Endothelial cell of umbilical vein (primary cell): ENCODE measurements around the gene ARHGEF28. TPM values are rescaled to one million over a fixed set of nuclear protein-coding genes. Genes with fewer than 3 reads are reported as not detected.

Experiments used
- BruUV-seq: library from RNA; stranded (reverse); fragments of 400-500 nt; replicated peaks from 2 replicates; lab custom pipeline; 2021; lab: Mats Ljungman, UMichigan
- CTCF ChIA-PET: fragments of 300-600, 350-600 bp; sonication (Branson Sonifier 250); formaldehyde crosslinking; loops from one replicate; lab custom pipeline; 2021; ENCODE audit warnings: antibody characterized with exemption, inconsistent platforms; lab: Charles Lee
- POLR2A ChIA-PET: fragments of 300-600, 350-600 bp; sonication (Branson Sonifier 250); formaldehyde crosslinking; loops from one replicate; lab custom pipeline; 2021; ENCODE audit warnings: antibody characterized with exemption, inconsistent platforms; lab: Charles Lee
- DNase-seq: peaks from one replicate; pipeline ENCODE4 v3.0.0-alpha.2; 2011; ENCODE audit warnings: low read depth, low spot score
- FAIRE-seq: peaks from 2 replicates; lab custom pipeline; 2011; peaks lifted over from hg19 to GRCh38; lab: Jason Lieb, UNC
- H2AFZ ChIP-seq: 2 replicates; pipeline ENCODE4 v1.6.0; 2012; ENCODE audit warnings: low read depth, low read length, control low read depth, inconsistent platforms
- H3K27ac ChIP-seq: 2 replicates; pipeline ENCODE4 v1.5.1; 2011; ENCODE audit warnings: low read depth, mild to moderate bottlenecking, control low read depth, low read length, moderate library complexity; ENCODE audit not compliant: insufficient read depth
- H3K27me3 ChIP-seq, 2 experiments: 2 replicates each; pipeline versions ENCODE4 v1.6.0 to v1.6.1; 2011; ENCODE audit warnings: low read length in 2 of 2, mixed read lengths in 1 of 2; ENCODE audit not compliant: control insufficient read depth in 2 of 2, insufficient read depth in 2 of 2
- H3K36me3 ChIP-seq, 2 experiments: 2 replicates in 1 of 2; 3 replicates in 1 of 2; pipeline ENCODE4 v1.5.1; 2011; ENCODE audit warnings: low read length in 2 of 2, mild to moderate bottlenecking in 1 of 2, moderate library complexity in 1 of 2; ENCODE audit not compliant: control insufficient read depth in 2 of 2, insufficient read depth in 2 of 2; ENCODE audit errors: extremely low read depth in 1 of 2
- H3K4me1 ChIP-seq: 3 replicates; pipeline ENCODE4 v1.5.1; 2011; ENCODE audit warnings: mild to moderate bottlenecking, low read length; ENCODE audit not compliant: control insufficient read depth, insufficient read depth; ENCODE audit errors: extremely low read depth
- H3K4me2 ChIP-seq: 2 replicates; pipeline ENCODE4 v1.6.1; 2011; ENCODE audit warnings: low read length, control low read depth, mixed read lengths; ENCODE audit not compliant: insufficient read depth
- H3K4me3 ChIP-seq, 3 experiments: fragments of 200-600 bp in 1 of 3; sonication (generic), shearing (Covaris generic) in 1 of 3; replicated peaks in 1 of 3; 2 replicates each; pipeline ENCODE4 v1.5.1; 2011 to 2016; ENCODE audit warnings: control low read depth in 3 of 3, low read length in 3 of 3, mild to moderate bottlenecking in 2 of 3, inconsistent platforms in 1 of 3, low read depth in 1 of 3, moderate library complexity in 1 of 3; ENCODE audit not compliant: insufficient read depth in 1 of 3
- H3K79me2 ChIP-seq: 2 replicates; pipeline ENCODE4 v1.6.0; 2012; ENCODE audit warnings: low read length, inconsistent platforms; ENCODE audit not compliant: control insufficient read depth, insufficient read depth
- H3K9ac ChIP-seq: replicated peaks from 2 replicates; pipeline ENCODE3; 2011; ENCODE audit warnings: low read length, control low read depth; ENCODE audit not compliant: insufficient read depth; ENCODE audit errors: extremely low read depth
- H3K9me1 ChIP-seq: replicated peaks from 3 replicates; pipeline ENCODE4 v1.6.0; 2011; ENCODE audit warnings: mild to moderate bottlenecking, low read length; ENCODE audit not compliant: control insufficient read depth, insufficient read depth; ENCODE audit errors: extremely low read depth
- H3K9me3 ChIP-seq: replicated peaks from 2 replicates; pipeline ENCODE4 v1.5.1; 2012; ENCODE audit warnings: low read length, inconsistent platforms; ENCODE audit not compliant: control insufficient read depth, insufficient read depth
- H4K20me1 ChIP-seq: replicated peaks from 2 replicates; pipeline ENCODE3; 2011; ENCODE audit warnings: mild to moderate bottlenecking, low read length; ENCODE audit not compliant: control insufficient read depth, insufficient read depth; ENCODE audit errors: extremely low read depth
- CTCF ChIP-seq, 2 donors: IDR thresholded peaks; 1 replicate in 1 of 2; 2 replicates in 1 of 2; pipeline ENCODE4 v1.5.1; 2011; ENCODE audit warnings: low read length in 2 of 2, mild to moderate bottlenecking in 2 of 2, moderate library complexity in 2 of 2, control low read depth in 1 of 2, inconsistent platforms in 1 of 2, low read depth in 1 of 2; ENCODE audit not compliant: insufficient read depth in 1 of 2; ENCODE audit errors: extremely low read depth in 1 of 2
- EZH2 ChIP-seq: IDR thresholded peaks from 2 replicates; pipeline ENCODE4 v1.6.1; 2012; ENCODE audit warnings: borderline replicate concordance, low read depth, mild to moderate bottlenecking, moderate library complexity, low read length, inconsistent platforms; ENCODE audit not compliant: severe bottlenecking
- FOS ChIP-seq: IDR thresholded peaks from 2 replicates; pipeline ENCODE4 v1.6.1; 2011; ENCODE audit warnings: mild to moderate bottlenecking, low read length, moderate library complexity, borderline replicate concordance; ENCODE audit not compliant: insufficient read depth
- GATA2 ChIP-seq: IDR thresholded peaks from 2 replicates; pipeline ENCODE4 v1.7.0; 2011; ENCODE audit warnings: low read depth, mild to moderate bottlenecking, moderate library complexity, mixed read lengths, low read length; ENCODE audit not compliant: insufficient read length, insufficient read depth
- JUN ChIP-seq: IDR thresholded peaks from 2 replicates; pipeline ENCODE4 v1.6.1; 2011; ENCODE audit warnings: borderline replicate concordance, low read depth; ENCODE audit not compliant: insufficient read length, insufficient read depth
- MAX ChIP-seq: IDR thresholded peaks from 2 replicates; pipeline ENCODE4 v1.6.1; 2011; ENCODE audit not compliant: insufficient read depth, insufficient read length
- MYC ChIP-seq: IDR thresholded peaks from one replicate; pipeline ENCODE4 v1.6.1; 2011; ENCODE audit warnings: mild to moderate bottlenecking, low read depth, low read length
- POLR2A ChIP-seq: IDR thresholded peaks from 2 replicates; pipeline ENCODE4 v1.6.1; 2012; ENCODE audit warnings: low read depth, mild to moderate bottlenecking, control low read depth, low read length
- POLR2AphosphoS5 ChIP-seq: IDR thresholded peaks from 2 replicates; pipeline ENCODE4 v1.6.1; 2012; ENCODE audit warnings: low read depth, mild to moderate bottlenecking, control low read depth, low read length, moderate library complexity; ENCODE audit not compliant: insufficient read depth
- dilution Hi-C: fragments of 300-500 bp; cut with MboI; formaldehyde crosslinking; loops from one replicate; pipeline ENCODE4 v1.15.0; 2019; ENCODE audit warnings: low sequenced_read_pairs; ENCODE audit not compliant: extremely low pct_ligation_motif_present
- intact Hi-C: fragments of 100-400 bp; cut with micrococcal nuclease; formaldehyde crosslinking; loops from one replicate; pipeline ENCODE4 v1.10.0; 2022
- polyA plus RNA-seq, 4 experiments: library from polyadenylated mRNA; depleted of rRNA in 3 of 4; stranded (reverse) in 3 of 4; unstranded in 1 of 4; fragments of >200 nt; gene quantifications; 2 replicates each; pipeline versions ENCODE4 v1.2.1 to v1.2.3, GENCODE V29; 2011 to 2012; ENCODE audit warnings: missing spikeins in 1 of 4
- total RNA-seq: library from RNA; stranded (reverse); gene quantifications from 2 replicates; pipeline ENCODE4 v1.2.3, GENCODE V29; 2021

Gene ARHGEF28
- total and polyA plus RNA-seq, 2 donors (not counting 3 experiments of a cell fraction or from before 2014, with no cell fraction given) = 29.5 to 108 TPM

GRCh38 chr5:73781107-73781768 is 155.2 kb downstream of the ARHGEF28 start:
- H3K4me2 ChIP-seq = no peak overlapping the region
- no peak overlapping the region for H3K27ac ChIP-seq

More at GRCh38 chr5:73781107-73781768, 155.2 kb downstream of the ARHGEF28 start:
- BruUV-seq = no TSS peak
- POLR2A ChIA-PET = no interaction called here
- peaks cover 8% of the 10 kb centered on the region for H3K4me1 ChIP-seq
- H3K4me3 ChIP-seq = no peak overlapping the region
- no peaks in the 10 kb centered on the region for H3K9me1 ChIP-seq
- intact Hi-C loops (no loop called here), dilution Hi-C loops (no loop called here)
- DNase-seq (no peak), FAIRE-seq (no peak)
- H4K20me1 ChIP-seq = no peaks in the 10 kb centered on the region
- H2AFZ ChIP-seq = no peak overlapping the region
- CTCF ChIA-PET = interaction anchor here (0.6 to 2.0 kb wide), 5 partner anchors 12 to 190 kb away, joined by 3 to 8 read pairs (median 3); no protein-coding TSS in a partner anchor
- H3K9ac ChIP-seq = no peak overlapping the region
- H3K79me2 ChIP-seq = peaks cover 10% of the 10 kb centered on the region
- TF ChIP-seq POLR2AphosphoS5 = no peak
- TF ChIP-seq FOS = no peak
- no peak for TF ChIP-seq CTCF (IDR thresholded peaks at IDR 0.05; ENCODE audit: extremely low read depth in 1 of 2, insufficient read depth in 1 of 2, low read depth in 1 of 2, low read length in 2 of 2)
- TF ChIP-seq EZH2 = no peak
- no peak for TF ChIP-seq MYC
- no peak for TF ChIP-seq GATA2
- no peak for TF ChIP-seq POLR2A
- no peak for TF ChIP-seq MAX
- no peak for TF ChIP-seq JUN
- H3K27me3 ChIP-seq = no peaks in the 10 kb centered on the region
- H3K36me3 ChIP-seq = peaks cover 16 to 25% of the 10 kb centered on the region in 2 experiments
- no peaks in the 10 kb centered on the region for H3K9me3 ChIP-seq
